Upper lobe of left lung (tissue), 4 donors: ENCODE results near the gene AASDH.

Experiments used
- CTCF ChIP-seq, 6 experiments: fragments of 450-650 bp in 4 of 6; fragments of 200-600 bp in 2 of 6; sonication (generic) in 2 of 6; IDR thresholded peaks; one replicate each; pipeline ENCODE4 v1.5.1; 2016 to 2019; ENCODE audit warnings: antibody characterized with exemption in 6 of 6
- POLR2A ChIP-seq, 4 donors: fragments of 450-650 bp; IDR thresholded peaks; one replicate each; pipeline ENCODE4 v1.5.1; 2016 to 2017; ENCODE audit warnings: antibody characterized with exemption in 4 of 4, mild to moderate bottlenecking in 2 of 4

GRCh38 chr4:56410247-56411062 lies 23.2 kb upstream of the AASDH start:
- TF ChIP-seq CTCF (IDR thresholded peaks at IDR 0.05) (no peak), POLR2A (IDR thresholded peaks at IDR 0.05) (no peak)
